WERI-Rb-1 (cell line): Measurements from ENCODE around the gene LIMS2.

ENCODE experiments used
- DNase-seq: peaks from one replicate; pipeline ENCODE4 v3.0.0-alpha.2; 2020
- H3K27ac ChIP-seq: fragments of 250-450 bp; sonication (Bioruptor Pico); 2 replicates; pipeline ENCODE4 v1.5.1; 2020; ENCODE audit warnings: mild to moderate bottlenecking, moderate library complexity
- H3K27me3 ChIP-seq: fragments of 250-450 bp; sonication (Bioruptor Pico); 2 replicates; pipeline ENCODE4 v1.5.1; 2021; ENCODE audit warnings: mild to moderate bottlenecking, low read depth, moderate library complexity; ENCODE audit not compliant: insufficient read depth, severe bottlenecking
- H3K36me3 ChIP-seq: fragments of 250-450 bp; sonication (Bioruptor Pico); 2 replicates; pipeline ENCODE4 v1.5.1; 2020; ENCODE audit warnings: mild to moderate bottlenecking, moderate library complexity
- H3K4me3 ChIP-seq: 2 replicates; pipeline ENCODE4 v1.5.1; 2011; ENCODE audit warnings: low read depth, mild to moderate bottlenecking, control low read depth, low read length
- H3K9me3 ChIP-seq: fragments of 250-450 bp; sonication (Bioruptor Pico); 2 replicates; pipeline ENCODE4 v1.5.1; 2021; ENCODE audit warnings: mild to moderate bottlenecking, moderate library complexity; ENCODE audit not compliant: severe bottlenecking
- TF ChIP-seq, protein P1 (sequence below): IDR thresholded peaks from 2 replicates; pipeline ENCODE4 v1.5.1; 2011; ENCODE audit warnings: low read depth, mild to moderate bottlenecking, control low read depth, inconsistent platforms, low read length

Gene LIMS2

GRCh38 chr2:127675331-127676261, at the start of gene LIMS2:
Gene LIMS2, minus strand, starts transcription at chr2:127675530. Its CDS starts 506 bp downstream, at chr2:127675024.
- TF ChIP-seq, protein P1, sequence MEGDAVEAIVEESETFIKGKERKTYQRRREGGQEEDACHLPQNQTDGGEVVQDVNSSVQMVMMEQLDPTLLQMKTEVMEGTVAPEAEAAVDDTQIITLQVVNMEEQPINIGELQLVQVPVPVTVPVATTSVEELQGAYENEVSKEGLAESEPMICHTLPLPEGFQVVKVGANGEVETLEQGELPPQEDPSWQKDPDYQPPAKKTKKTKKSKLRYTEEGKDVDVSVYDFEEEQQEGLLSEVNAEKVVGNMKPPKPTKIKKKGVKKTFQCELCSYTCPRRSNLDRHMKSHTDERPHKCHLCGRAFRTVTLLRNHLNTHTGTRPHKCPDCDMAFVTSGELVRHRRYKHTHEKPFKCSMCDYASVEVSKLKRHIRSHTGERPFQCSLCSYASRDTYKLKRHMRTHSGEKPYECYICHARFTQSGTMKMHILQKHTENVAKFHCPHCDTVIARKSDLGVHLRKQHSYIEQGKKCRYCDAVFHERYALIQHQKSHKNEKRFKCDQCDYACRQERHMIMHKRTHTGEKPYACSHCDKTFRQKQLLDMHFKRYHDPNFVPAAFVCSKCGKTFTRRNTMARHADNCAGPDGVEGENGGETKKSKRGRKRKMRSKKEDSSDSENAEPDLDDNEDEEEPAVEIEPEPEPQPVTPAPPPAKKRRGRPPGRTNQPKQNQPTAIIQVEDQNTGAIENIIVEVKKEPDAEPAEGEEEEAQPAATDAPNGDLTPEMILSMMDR = no peak
- Histone ChIP-seq H3K36me3 (no peaks in the 10 kb centered on the region), H3K9me3 (no peaks in the 10 kb centered on the region), H3K27me3 (no peaks in the 10 kb centered on the region), H3K4me3 (no peak within 1 kb of the TSS), H3K27ac (no peak within 1 kb of the TSS)
- DNase-seq = no peak

DNA sequence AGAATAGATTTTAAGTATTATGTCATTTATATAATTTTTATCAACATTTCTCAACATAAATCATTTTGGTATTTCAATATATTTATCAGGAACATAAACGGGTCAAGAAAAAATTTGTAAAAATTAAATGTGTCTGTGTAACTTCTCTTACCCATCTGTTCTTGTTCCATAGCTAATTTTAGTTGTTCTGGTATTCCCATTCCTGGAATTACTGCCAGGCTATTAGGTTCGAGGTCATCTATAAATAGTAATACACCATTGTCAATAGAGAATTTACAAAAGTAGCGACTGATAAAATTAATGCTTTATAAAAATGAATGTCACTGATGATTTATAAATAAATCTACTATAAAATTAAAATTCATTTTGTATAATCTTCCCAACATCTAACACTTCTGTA, 47.5 kb upstream of the LIMS2 start:
- DNase-seq = no peak
- Histone ChIP-seq H3K27ac (no peak overlapping the region), H3K4me3 (no peak overlapping the region), H3K9me3 (no peaks in the 10 kb centered on the region), H3K36me3 (peaks cover 71% of the 10 kb centered on the region), H3K27me3 (no peaks in the 10 kb centered on the region)
- TF ChIP-seq, protein P1 = no peak

GRCh38 chr2:127721978-127722355, 46.6 kb upstream of the LIMS2 start:
- no peak for DNase-seq
- Histone ChIP-seq H3K27me3 (no peaks in the 10 kb centered on the region), H3K9me3 (no peaks in the 10 kb centered on the region), H3K27ac (no peak overlapping the region), H3K36me3 (peaks cover 76% of the 10 kb centered on the region), H3K4me3 (no peak overlapping the region)
- TF ChIP-seq, protein P1 = no peak

DNA sequence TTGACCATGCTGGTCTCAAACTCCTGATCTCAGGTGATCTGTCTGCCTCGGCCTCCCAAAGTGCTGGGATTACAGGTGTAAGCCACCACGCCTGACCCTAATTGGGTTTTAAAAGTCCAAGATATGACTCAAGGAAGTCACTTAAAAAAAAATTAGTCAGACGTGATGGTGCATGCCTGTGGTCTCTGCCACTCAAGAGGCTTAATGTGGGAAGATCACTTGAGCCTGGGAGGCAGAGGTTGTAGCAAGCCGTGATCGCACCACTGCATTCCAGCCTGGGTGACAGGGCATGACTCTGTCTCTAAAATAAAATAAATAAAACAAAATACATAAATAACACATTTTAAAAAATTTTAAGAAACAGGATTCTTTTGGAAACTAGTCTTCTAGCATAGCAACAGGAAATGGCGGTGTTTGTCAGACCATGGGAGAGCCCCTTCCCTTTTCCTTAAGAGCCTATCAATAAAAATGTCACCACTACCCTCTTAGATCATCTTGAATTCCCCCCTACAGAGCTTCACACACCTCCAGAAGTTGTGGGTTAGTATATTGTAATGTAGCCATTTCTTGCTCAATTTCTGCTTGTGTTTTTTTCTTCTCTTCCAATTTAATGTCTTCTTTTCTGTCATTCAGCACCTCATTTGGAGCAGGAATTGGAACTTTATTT, 46.1 kb upstream of the LIMS2 start:
- no peak for DNase-seq
- Histone ChIP-seq H3K27ac (no peak overlapping the region), H3K27me3 (no peaks in the 10 kb centered on the region), H3K4me3 (no peak overlapping the region), H3K9me3 (no peaks in the 10 kb centered on the region), H3K36me3 (peaks cover 81% of the 10 kb centered on the region)
- TF ChIP-seq, protein P1 = no peak

GRCh38 chr2:127719301-127720218, 44.2 kb upstream of the LIMS2 start:
- no peak for DNase-seq

More at GRCh38 chr2:127719301-127720218, 44.2 kb upstream of the LIMS2 start:
- peaks cover 85% of the 10 kb centered on the region for H3K36me3 ChIP-seq
- no peak overlapping the region for H3K4me3 ChIP-seq
- TF ChIP-seq, protein P1 = no peak
- H3K9me3 ChIP-seq = no peaks in the 10 kb centered on the region
- no peak overlapping the region for H3K27ac ChIP-seq
- H3K27me3 ChIP-seq = no peaks in the 10 kb centered on the region
